ENCODE data around the gene RNF227.
A peak's percentile ranks its signal among the peaks of the same experiment; 100 is the strongest.

Gene RNF227

DNA sequence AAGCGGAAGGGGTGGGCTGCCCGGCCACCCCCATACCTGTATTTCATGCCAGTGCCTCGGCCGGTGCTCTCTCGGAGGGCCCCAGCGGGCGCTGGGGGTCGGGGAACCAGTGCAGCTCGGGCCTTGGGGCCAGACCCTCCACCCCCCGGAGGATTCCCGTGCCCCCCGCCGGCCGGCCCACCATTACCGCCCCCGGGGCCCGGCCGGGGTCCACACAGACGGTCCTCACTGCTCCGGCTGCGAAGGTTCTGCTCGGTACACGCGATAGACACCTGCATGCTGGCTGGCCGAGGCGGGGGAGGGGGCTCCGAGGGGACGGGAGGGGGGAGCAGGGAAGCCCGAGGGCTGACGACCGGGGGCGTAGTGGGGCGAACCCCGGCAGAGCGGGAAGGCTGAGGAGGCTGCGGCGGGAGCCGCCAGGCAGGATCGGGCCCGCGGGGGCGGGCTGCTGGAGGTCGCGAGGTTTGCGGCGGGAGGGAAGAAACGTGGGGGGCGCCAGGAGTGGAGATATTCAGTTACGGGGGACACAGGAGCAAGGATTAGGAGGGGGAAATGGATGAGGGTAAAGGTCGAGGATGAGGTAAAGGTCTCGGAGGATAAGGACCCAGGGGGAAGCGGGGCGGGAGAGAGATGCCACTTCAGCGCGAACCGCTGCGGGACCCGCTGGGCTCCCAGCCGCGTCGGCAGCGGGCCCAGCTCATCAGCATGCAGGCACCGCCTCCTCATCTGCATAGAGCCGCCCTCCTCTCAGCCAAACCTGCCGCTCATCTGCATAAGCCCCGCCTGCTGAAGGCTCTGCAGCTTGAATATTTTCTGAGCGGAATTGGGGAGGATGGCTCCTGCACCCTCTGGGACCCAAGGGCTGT is 13.3 kb upstream of the RNF227 start, which contains the start of gene KCNAB3:
TSS of gene KCNAB3 (minus strand) at position 699 of the 866 bp plus-strand sequence. CDS start at position 278, 421 bp downstream.
- DNase-seq = no peak

DNA sequence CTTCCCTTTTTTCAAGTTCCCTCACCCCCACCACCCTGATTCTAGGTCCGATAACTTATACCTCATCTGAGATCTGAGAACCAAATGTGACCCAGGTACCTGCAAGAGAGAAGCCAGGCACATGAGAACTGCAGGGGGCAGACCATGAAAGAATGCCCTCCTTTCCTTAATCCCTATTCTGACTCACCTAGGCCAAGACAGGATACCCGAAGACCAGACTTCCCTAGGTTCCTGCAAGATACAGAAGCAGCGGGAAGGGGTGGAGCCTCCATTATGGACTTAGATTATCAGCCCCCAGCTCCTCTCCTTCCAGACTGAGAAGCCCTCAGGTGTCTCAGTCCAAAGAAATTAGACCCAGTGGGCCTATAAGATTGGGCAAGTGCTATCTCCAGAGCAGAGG is 11.5 kb upstream of the RNF227 start:
- no peak for DNase-seq

DNA sequence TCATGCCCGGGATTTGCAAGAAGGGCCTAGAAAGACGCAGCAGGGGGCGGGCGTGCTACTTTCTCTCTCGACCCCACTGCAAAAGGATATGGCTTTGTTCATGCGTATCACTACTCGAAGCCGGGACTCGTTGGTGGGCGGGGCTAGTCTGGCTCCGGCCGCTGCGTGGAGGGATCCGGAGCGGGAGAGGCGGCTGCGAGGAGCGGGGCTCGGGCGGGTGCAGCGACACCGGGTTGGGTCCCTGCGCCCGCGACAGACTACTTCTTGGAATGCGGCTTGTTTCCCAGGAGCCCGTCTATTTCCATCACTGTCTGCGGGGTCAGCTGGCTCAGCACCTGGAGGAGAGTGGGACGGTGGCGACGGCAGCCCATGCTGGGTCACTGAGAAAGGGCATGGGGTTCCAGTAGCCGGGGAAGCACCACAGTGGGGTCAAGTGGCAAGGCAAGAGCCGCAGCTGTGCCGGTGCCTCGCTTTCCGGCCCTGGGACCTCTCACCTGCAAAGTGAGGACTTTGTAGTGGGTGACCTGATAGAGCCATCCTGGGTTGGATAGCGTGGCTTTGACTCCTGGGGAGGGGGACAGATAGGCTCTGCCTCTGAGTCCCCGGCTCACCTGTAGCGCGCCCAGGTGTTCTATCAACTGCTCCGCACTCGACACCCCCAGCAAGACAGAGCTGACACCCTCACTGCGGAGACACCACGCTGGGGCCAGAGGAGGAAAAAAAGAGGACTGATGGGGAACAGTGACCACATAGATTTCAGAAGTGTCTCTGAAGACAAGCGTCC is 6.9 kb upstream of the RNF227 start:
- DNase-seq = peak; percentile 47 to 65

DNA sequence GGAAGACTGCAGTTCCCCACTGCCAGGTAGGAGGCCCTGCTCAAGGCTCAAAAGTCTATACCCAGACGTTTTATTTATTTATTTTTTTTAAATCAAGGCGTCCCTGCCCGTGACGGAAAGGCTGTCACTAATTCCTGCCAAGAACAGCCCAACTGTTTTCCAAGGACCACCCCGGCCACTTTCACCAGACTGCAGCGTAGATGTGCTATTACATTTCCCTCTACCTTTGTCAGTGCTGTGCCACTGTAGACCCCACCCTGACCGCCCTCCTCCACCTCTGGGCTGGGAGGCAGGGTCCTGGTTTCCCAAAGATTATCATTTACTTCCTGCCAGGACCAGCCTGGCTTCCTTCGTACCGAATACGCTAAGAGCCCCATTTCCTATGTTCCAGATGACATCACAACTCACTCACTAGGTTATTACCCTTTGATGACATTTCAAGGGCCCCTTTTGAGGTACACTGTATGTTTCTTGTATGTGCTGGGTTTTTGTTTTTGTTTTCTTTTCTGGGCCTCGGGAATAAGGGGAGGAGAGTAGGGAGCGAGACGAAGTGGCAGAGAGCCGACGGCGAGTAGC is 6.3 kb upstream of the RNF227 start:
- no peak for DNase-seq

DNA sequence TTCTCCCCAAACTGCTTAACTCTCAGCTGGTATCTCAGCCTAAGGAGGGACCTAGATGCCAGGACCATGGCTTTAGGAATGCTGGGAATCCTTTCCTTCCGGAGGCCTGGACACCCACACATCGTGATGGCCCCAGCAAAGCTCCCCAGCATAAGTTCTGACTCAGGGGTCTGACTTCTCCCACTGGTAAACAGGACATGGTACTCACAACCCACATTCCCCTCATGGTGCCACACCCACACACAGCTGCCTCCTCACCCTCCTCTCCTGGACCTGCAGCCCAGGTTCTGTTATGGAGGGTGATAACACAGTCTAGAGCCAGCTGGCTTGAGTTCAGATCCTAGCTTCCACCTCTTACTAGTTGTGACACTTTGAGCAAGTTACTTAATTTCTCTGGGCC is 719 bp upstream of the RNF227 start:
- DNase-seq = no peak

DNA sequence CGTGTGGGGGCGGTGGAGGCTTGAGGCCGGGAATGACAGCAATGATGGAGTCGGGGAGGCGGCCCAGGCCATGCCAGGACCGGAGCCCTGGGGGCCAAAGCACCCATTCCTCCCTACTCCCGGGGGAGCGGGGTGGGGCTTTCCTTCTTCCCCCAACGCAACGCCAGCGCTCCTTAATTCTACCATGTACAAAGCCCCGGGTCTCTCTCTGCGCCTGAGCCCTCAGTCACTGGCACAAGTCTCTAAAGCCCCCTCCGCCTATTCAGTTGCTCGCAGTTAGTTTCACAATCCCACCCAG is 245 bp upstream of the RNF227 start:
- DNase-seq = no peak

DNA sequence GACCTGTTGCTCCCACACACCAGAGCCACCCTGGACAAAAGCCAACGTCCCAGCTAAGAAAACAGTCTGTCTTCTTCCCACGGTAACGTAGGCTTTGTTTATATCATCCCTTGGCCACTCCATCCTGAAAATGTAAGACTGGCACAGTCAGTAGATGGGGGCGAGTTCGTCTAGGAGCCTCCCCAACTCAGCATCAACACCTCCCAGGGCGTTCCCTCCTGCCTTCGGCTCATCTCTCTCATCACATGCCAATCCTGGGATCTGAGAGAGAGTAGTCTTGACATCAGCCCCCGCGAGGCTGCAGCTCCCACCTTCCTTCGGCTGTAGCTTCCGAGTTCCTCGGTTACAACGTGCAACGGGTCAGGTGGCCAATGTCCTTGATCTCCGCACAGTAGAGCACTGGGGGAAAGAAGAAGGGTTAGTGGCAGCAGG is 894 bp downstream of the RNF227 start:
- peak in 1 of 2 donors; percentile 30 for DNase-seq

DNA sequence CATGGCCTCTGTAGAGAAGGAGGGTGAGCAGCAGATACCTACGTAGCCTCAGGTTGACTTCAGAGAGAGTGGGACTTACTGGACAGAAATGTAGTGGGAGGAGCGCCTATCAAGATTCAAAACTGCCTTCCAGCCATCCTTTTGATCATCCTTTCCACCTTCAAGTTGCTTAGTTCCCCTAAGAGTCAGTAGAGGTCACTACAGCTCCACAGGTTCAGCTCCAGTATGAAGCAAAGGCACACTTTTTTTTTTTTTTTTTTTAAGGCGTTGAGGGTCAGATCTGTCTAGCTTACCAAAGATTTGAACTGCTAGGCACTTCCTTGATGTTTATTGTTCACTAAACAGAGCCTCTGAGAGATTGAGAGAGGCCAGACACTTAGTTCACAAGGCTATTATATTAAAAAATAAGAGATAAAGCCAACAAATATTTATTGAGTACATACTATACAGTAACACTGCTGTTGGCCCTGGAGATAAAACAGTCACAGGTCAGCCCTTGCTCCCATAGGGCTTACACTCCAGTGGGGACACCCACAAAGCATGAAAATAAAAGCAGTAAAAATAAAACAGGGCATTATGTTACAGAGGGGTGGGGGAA is 3.1 kb downstream of the RNF227 start:
- peak; percentile 71 to 76 for DNase-seq

DNA sequence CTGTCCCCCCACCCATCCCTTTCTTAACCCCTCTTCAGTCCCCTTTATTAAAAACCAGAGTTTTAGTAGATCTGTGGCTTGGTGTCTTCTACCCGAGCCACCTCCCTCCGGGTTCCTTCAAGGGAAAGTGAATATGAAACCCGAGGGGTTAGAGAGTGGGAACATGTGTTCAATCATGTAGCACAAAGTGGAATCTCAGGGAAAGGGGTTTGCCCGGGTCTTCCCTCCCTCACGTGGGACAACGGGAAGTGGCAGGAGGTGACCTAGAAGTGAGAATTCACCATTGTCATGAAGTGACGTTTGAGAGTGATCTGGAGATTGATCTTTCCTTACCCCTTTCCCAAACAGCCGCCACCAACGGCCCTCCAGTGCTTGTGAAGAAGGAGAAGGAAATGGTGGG is 5.0 kb downstream of the RNF227 start:
- DNase-seq = peak in 1 of 2 donors; percentile 73

DNA sequence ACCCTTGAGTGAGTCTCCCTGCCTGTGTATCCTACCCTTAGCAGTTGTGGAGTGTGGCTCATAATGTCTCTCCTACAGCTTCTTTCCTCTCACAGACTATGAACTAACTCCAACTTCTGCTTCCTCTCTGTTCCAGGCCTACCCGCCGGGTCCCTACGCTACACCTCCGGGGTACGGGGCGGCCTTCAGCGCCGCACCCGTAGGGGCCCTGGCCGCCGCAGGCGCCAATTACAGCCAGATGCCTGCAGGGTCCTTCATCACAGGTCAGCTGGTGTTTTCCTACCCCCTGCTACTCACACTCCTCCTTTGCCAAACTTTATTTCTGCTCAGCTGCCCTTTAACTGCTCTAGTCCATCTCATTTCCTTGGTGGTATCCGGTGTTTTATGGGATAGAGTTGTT is 5.4 kb downstream of the RNF227 start:
- no peak for DNase-seq

DNA sequence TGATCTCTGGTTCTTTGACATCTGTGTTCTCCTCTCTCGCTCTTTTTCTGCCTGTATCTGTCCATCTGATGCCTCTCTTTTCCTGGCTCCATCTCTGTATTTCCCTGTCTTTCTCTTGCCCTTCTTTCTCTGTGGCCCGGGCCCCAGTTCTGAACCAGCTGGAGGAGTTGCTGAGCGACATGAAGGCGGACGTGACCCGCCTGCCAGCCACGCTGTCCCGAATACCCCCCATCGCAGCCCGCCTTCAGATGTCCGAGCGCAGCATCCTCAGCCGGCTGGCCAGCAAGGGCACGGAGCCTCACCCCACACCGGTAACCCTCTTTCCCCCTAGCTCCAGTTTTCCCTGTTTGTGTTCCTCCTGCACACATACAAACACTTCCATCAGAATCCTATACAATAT is 5.8 kb downstream of the RNF227 start:
- no peak for DNase-seq

DNA sequence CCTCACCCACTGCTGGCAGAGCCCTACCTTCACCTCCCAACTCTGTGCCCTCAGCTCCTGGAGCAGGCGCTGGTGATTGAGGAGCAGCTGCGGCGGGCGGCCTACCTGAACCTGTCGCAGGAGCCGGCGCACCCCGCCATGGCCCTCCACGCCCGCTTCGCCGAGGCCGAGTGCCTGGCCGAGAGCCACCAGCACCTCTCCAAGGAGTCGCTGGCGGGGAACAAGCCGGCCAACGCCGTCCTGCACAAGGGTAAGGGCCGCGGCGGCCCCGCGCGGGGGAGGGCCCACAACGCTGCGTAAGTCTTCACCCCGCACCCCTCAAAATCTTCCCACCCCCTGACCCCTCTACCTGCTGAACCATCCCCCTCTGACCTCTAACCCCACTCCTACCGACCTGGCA is 7.0 kb downstream of the RNF227 start:
- no peak for DNase-seq

DNA sequence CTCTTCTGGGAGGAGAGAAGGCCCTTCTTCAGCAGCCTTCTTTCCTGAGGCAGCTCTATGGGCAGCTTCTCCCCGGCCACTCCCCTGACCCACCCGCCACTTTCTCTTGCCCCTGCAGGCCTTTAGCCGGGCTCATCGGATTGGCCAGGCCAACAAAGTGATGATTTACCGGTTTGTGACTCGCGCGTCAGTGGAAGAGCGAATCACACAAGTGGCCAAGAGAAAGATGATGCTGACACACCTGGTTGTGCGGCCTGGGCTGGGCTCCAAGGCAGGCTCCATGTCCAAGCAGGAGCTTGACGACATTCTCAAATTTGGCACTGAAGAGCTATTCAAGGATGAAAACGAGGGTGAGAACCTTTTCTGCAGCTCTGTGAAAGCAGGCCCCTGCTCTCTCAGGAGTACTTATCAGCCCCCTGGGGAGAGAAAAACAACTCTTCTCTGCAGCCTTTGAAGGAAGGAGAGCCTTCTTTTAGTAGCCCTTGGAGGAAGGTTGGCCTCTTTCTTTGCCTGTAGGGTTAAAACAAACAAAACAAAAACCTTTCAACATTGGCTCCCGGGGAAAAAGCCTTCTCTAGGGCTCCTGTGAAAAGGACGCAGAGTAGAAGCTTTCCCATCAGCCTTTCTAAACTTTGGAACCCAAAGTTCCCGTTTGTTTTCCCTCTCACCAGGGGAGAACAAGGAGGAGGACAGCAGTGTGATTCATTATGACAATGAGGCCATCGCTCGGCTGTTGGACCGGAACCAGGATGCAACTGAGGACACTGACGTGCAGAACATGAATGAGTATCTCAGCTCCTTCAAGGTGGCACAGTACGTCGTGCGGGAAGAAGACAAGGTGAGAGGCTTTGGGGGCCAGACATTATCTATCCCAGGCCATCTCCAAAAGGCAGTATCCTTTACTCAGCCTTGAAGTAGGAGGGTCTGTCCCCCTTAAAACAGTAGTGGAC is 12.7 kb downstream of the RNF227 start:
- no peak for DNase-seq

DNA sequence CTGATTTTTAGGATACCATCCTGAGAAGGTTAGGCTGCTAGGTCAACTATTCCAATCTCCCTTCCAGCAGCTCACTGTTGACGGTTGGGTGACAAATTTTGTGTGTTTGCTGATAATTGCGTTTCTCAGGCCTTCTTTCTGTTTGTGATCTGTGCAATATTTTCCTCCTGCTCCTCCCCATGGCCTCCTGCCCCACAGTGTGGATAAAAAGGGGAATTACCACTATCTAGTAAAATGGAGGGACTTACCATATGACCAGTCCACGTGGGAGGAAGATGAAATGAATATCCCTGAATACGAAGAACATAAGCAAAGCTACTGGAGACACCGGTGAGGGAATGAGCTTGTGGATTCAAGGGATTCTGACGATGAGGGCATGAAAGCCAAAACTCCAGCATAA is 18.3 kb downstream of the RNF227 start:
- peak; percentile 80 to 86 for DNase-seq

DNA sequence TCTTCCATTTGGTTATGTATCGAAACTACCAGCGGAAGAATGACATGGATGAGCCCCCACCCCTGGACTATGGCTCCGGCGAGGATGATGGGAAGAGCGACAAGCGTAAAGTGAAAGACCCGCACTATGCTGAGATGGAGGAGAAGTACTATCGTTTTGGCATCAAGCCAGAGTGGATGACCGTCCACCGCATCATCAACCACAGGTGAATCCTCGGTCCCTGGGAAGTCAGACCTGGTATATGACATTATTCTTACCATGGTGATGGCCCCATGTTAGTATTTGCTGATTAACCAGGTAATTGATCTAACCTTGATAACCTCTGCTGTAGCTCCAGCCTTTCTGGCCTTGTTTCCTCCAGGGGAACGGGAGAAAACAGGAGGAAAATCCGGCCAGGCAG is 19.0 kb downstream of the RNF227 start:
- no peak for DNase-seq

DNA sequence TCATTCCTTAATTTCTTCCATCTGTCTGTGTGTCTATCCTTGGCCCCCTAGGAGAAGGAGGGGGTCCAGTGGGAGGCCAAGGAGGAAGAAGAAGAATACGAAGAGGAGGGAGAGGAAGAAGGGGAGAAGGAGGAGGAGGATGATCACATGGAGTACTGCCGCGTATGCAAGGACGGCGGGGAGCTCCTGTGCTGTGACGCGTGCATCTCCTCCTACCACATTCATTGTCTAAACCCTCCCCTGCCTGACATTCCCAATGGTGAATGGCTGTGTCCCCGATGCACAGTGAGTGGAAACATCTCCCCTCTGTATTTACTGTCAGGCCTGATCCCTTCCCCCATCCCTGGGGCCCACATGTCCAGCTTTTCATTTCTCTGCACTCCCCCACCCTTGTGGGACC is 21.2 kb downstream of the RNF227 start:
- DNase-seq = no peak

DNA sequence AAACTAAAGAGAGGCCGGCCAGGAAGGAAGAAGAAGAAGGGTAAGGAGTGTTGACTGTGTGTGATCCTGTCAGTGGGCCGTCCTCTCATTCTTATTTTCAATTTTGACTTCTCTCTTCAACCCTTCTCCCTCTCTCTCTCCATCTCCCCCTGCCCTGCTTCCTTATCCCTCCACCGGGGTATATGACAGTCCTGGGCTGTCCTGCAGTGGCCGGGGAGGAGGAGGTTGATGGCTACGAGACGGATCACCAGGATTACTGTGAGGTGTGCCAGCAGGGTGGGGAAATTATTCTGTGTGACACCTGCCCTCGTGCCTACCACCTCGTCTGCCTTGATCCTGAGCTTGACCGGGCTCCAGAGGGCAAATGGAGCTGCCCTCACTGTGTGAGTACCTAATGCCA is 21.9 kb downstream of the RNF227 start:
- no peak for DNase-seq

DNA sequence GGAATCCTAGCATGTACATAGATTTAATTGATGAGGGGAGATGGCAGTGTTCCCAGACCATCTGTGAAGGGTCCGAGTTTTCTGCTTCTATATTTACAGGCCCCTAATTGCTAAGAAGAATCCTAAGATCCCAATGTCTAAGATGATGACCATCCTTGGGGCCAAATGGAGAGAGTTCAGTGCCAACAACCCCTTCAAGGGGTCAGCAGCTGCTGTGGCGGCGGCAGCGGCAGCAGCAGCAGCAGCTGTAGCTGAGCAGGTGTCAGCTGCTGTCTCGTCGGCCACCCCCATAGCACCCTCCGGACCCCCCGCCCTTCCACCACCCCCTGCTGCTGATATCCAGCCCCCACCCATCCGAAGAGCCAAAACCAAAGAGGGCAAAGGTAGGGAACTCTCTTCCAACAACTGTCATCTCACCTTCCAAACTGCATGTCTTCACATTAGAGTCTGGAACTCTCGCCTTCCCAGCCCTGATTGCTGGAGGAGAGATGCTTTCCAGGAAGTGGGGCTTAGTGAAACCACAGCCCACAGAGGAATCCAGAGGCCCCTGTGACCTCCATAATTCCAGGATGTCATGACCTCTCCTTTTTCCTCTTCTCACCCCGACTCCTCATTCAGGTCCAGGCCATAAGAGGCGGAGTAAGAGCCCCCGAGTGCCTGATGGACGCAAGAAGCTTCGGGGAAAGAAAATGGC is 22.8 kb downstream of the RNF227 start:
- DNase-seq = no peak

DNA sequence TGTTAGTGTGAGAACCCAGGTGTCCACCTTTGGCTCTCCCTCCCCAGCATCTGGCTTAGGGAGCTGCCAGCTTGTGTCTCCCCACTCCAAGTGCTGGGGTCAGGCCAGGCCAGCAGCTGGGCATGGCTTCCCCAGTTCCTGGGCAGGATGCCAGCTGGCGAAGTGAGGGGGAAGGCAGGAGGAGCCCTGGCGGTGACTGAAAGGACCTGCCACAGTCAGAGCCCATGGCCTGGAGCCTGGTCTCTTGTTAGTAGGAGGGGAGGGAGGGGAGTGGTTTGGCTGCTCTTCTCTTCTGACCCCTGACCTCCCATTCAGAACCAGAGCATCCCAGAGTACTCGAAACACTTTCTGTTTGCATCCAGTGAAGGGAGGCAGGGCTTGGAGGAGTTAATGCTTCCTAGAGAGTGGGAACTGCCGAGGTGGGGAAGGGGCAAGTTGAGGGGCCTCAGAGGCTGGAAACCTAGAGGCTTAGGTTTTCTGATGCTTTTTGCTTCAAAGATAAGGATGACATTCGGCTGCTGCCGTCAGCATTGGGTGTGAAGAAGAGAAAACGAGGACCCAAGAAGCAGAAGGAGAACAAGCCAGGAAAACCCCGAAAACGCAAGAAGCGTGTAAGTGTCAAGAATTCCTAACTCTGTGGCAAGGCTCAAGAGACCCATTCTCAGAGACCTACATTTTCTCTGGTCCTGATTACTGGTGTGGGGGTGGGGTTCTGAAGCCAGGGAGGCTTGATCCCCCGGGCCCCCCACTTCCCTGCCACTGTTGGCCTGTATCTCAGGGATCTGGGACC is 26.7 kb downstream of the RNF227 start:
- DNase-seq = peak; percentile 82 to 83

DNA sequence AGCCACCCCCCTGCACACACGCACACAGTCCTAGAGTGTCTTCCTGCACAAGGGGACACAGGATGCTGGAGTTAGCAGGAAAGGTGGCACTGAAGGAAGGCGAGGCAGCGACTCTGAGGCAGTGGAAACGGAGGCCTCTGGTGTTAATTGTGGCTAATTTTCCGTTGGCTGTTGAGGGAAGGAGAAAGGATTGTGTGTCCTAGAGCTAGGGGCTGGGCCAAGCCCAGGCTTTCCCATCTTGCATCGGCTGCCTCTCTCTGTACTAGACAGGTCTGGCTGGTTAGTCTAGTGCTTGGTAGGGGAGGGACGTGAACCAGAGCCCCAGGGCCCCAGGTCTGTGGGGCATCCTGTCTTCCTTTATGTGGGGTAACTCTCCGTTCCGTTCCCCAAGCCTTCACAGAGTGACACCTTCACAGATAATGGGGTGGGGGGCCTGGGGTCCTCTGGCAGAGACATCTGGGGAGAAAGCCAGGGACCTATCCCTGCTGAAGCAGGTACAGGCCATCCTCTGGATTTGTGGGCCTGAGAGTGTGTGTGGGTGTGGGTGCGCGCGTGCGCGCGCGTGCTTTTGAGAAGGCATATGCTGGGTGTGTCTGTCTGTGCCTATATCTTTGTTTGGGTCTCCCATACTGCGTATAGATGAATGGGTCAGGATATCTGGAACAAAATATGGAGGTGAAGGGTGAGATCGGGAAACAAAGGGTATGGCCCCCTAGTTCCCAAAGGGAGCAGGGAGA is 27.7 kb downstream of the RNF227 start, which contains the start of gene CHD3:
TSS of gene CHD3 (plus strand) at position 606 of the 737 bp plus-strand sequence. CDS start 212 bp downstream, outside the sequence.
- no peak for DNase-seq
